HG03442 (cell line): Measurements from ENCODE around the gene TPP1.

Source experiments
- ATAC-seq: cut with Tn5 transposase; IDR thresholded peaks from one replicate; pipeline ENCODE4 v1.9.1; 2021; ENCODE audit warnings: mild to moderate bottlenecking, moderate library complexity; ENCODE audit not compliant: unreplicated experiment

TPP1 gene

GRCh38 chr11:6566704-6567370, 52.4 kb downstream of the TPP1 start:
- ATAC-seq = no peak

- ATAC-seq = no peak
These were observed 53.1 kb downstream of the TPP1 start for GRCh38 chr11:6565988-6566703.

DNA sequence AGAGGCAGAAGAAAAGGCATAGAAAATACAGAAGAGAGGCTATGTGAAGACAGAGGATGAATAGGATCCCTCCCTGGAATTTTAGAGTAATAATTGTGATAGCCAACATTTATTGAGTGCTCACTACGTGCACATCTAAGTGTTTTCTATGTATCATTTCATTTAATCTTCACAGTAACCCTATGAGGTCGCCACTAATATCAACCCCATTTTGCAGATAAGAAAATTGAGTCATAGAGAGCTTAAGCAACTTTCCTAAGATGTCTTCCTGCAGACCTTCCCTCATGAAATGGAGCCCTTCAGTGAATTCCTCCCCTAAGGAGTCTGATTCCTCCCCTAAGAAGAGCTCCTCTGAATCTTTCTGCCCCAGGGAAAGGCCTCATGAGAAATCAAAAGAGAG, 53.9 kb downstream of the TPP1 start:
- ATAC-seq = no peak

GRCh38 chr11:6563667-6564066, 55.6 kb downstream of the TPP1 start:
- ATAC-seq = no peak

GRCh38 chr11:6563121-6563619, 56.1 kb downstream of the TPP1 start:
- ATAC-seq = no peak
